DMS 273 (cell line): ENCODE measurements around the gene COL18A1.
A peak's percentile ranks its signal among the peaks of the same experiment; 100 is the strongest.
"Not testable (repeated sequence)": the region's sequence is repeated elsewhere in the genome, so short reads cannot be mapped to it uniquely, and the experiment has no call there.

Source experiments
- DNase-seq: peaks from one replicate; lab custom pipeline; 2025; ENCODE audit not compliant: unreplicated experiment; lab: John Stamatoyannopoulos, UW

COL18A1 gene

DNA sequence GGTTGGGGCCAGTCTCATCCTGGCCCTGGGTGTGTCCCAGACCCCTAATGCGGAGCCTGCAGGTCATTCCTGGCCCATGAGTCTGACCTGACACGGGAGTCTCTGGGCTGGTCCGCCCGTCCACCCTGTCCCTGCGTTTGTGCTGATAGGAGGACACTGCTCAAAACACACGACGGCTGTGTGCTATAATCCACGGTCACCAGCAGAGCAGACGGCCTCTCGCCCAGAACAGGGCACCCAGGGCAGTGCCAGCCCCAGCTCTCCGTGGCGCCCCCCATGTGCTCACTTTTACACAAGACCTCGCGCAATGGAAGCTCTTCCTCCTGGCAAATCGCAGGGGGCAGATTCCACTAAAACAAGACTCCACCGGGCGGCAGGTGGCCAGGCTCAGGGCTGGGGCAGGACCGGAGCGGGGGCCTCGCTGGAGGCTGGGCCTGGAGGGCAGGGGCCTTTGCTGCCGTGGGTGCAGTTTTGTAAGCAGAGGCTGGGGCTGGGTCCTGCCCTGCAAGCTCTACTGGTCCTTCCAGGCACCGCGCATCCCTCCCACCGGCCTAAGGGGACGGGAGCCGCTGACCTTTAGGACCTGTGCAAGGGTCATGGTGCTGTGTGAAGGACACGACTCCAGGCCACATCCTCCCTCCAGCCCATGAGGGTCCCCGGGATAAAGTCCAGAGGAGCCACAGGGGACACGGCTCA, 147.9 kb downstream of the COL18A1 start:
- no peak for DNase-seq

- DNase-seq, result peak; percentile 85
Measured at GRCh38 chr21:45554477-45555175, 149.7 kb downstream of the COL18A1 start.

DNA sequence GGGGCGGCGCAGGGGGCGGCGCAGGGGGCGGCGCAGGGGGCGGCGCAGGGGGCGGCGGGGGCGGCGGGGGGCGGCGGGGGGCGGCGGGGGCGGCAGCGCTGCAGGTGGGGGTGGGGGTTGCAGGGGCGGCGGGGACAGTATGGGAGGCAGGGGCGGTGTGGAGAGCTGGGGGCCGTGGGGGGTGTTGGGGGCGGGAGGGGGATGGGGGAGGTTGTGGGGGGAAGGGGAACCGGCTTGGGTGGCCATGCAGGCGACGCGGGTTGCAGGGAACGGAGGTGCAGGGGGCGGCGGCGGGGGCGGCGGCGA, 150.2 kb downstream of the COL18A1 start:
- DNase-seq, result no peak

- peak; percentile 73 for DNase-seq
Measured at GRCh38 chr21:45555557-45556301, 150.8 kb downstream of the COL18A1 start.

- DNase-seq, result no peak
Measured at GRCh38 chr21:45556302-45556644, 151.3 kb downstream of the COL18A1 start.

DNA sequence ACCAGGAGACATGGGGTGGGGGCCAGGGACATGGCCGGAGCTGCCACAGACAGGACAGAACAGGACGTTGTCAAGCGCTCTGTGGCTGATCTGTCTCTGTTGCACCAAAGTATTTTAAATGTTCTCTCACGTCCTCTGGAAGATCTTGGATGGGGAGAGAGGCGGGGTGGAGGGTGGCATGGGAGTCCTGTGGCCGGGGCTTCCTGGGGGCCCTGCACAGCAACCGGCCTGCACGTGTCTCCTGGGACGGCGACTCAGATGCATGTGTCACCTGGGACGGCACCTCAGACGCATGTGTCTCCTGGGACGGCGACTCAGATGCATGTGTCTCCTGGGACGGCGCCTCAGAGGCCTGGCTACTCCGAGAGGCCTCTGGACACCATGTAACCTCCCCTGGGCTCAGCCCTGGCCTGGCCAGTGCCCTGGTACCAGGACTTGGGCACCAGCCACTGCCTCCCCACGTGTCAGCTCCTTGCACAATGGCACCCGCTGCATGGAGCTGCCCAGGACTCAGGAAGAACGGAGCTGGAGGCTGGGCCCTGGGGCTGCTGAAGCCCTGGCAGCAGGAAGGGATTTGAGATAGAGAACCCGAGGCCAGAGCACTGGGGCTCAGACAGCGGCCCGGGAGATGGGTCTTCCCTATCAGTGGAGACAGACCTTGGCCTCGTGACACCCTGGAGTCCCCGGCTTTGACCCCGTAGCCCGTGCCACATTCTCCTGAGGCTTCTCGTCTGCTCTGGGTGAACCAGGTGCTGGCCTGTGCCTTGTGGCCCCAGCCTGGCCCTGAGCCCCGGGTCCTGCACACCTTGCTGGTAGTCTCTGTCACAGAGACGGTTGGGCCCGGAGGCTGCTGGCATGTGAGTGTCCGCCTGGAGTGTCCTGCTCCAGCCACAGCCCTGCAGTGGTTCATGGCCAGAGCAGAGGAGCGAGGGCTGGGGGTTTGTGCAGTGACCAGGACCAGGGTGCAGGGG, 152.0 kb downstream of the COL18A1 start:
- DNase-seq, result no peak

DNA sequence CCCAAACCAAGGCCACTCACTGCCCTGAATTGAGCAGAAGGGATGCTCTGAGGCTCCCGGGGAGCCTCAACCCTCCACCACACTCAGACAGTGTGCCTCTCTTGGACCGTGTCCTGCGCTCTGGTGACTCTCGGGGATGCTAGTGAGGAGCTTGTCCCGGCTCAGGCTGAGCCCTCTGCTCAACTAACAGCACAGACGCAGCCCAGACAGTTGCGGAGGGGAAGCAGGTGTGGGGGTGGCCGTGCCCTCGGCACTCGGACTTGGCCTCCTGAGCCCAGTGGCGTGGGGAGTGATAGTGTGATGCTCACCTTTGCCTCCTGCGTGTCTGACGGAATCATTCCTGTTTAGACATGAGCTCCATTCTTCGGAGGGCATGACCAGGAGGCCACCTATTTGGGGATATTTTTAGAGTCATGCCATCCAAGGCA, 152.7 kb downstream of the COL18A1 start:
- no peak for DNase-seq

DNA sequence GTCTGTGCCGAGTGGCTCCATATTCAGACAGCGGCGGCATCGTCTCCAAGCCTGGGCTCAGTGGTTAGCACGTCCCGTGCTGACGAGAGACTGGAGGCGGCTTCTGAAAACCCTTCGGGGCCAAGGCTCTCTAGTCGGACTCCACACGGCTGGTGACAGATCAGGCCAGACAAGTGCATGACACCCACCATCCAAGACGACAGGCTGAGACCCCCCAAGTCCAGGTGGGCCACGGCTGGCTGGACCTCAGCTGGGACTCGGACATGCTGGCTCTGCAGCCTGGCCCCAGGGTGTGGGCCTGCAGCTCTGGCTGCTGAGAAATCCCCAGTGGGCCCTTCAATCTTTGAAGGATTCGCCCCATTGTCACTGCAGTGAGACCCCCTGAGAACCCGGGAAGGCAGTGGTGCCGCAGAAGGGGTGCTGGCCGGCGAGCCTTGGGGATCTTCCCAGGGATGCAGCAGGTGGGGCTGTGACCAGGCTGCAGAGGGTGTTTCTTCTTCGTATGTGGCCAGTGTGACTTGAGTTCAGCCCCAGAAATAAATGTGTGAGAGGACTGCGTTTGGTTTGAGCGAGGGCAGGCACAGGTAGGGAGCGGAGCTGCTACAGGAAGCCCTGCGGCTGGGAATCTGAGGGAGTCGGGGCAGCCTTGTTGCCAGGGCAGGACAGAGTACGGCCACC, 153.2 kb downstream of the COL18A1 start:
- DNase-seq, result no peak

DNA sequence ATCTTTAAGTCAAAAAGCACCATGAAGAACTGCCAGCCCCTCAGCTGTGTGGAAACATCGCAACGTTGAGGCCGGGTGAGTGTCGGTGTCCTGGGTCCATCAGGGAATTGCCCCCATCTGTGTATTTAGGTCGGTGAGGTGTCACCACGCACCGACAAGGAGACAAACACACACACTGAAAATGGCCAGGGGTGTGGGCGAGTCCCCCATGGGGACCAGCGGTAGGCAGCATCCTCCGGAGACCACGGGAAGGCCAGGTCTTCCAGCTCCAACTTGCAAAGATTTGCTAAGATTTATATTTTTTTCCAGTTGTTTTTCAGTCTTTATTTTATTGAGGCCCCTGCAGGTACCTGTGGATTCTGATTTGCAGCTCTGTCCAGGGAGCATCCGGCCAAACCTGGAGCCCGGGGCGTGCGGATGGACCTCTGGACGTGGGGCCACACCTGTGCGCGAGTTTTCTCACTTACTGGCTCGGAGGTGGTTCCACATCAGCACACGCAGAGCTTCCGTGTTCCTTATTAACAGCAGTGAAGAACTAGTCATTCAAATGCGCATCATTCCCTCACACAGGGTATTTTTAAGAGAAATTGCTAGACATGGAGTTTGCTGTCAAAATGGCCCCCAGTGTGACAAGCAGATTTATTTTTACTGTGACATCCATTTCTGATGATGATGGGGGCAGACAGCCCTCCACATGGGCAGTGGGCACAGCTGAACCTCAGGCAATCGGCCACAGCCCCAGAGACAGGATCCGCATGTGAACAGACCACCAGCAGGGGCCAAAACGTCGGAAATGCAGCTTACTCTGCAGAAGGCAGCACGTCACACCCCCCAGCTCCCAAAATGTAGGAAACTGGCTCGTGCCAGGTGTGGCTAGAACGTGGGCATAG, 154.5 kb downstream of the COL18A1 start:
- DNase-seq, result no peak

DNA sequence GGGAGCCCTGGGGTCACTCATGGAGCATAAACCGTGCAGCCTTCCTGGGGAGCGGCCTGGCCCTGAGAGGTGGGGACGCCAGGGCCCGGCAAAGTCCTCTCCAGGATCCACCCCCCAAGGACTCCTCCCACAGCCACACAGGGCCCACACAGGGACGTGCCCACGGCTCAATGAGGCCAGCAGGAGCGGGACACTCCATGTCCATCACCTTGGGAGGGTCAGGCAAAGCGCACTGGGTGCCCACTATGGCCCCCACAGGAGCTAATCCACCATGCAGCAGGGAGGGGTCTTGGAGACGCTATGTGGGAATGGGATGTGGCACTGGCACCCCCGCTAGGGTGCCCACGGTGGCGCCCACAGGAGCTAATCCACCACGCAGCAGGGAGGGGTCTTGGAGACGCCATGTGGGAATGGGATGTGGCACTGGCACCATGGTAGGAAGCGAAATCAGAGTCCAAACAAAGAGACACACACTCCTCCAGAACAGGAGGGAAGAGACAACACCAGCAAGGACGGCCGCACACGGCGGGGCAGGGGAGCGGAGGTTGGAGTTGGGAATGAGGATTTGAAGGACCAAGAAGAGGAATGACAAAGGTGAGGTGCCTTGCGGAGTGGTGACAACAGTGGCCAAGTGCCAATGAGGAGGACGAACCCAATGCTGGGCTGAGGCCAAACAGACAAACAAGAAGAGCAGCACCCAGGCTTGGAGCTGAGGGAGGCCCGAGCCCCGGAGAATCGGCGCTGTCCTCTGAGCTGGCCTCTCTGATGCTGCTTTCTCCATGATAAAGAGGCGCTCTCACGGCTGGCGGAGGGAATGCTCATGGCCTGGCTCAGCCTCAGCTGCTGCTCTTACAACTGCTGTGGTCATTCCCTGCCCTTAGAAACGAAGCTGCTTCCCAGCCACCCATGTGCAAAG, 155.4 kb downstream of the COL18A1 start:
- no peak for DNase-seq

DNA sequence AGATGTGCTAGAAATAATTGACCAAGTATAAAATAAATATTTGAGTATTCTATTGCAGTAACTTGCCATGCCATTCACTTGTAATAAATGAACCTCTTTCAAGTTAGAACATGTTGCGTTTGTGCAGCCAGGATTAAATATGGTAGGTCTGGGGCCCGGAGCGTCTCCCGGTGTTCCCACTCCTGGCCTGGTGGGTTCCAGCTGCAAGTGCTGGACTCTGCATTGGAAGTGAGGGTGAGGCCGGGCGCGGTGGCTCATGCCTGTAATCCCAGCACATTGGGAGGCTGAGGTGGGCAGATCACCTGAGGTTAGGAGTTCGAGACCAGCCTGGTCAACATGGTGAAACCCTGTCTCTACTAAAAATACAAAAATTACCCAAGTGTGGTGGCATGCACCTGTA, 156.3 kb downstream of the COL18A1 start:
- DNase-seq, result not testable (repeated sequence)

- no peak for DNase-seq
Measured at GRCh38 chr21:45562402-45562801, 157.4 kb downstream of the COL18A1 start.

DNA sequence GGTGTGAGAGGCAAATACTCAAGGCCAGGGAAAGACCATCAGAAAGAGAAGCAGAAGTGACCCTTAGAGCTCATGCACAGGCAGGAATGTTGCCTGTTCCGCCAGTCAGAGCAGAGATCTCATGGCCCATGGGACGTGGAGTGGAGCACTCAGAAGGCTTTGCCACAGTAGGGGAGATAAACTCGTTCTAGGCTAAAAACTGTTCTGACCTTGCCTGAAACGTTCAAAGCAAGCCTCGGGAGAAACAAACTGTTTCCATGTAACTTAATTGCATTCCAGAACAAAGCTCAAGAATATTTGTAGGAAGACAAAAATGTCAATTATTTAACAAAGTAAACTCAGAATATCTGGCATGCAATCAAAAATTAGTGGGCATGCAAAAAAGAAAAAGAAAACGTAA, 158.0 kb downstream of the COL18A1 start:
- no peak for DNase-seq
